NCI-H1930 (cell line): ENCODE data around the gene ASIC5.
"Not testable (repeated sequence)": the region's sequence is repeated elsewhere in the genome, so short reads cannot be mapped to it uniquely, and the experiment has no call there.

Experiments used
- DNase-seq, 2 experiments: peaks; one replicate each; lab custom pipeline; 2025; lab: John Stamatoyannopoulos, UW

Gene ASIC5

GRCh38 chr4:155800685-155801343, 65.3 kb downstream of the ASIC5 start:
- no peak for DNase-seq

GRCh38 chr4:155799794-155800123, 66.3 kb downstream of the ASIC5 start:
- no peak for DNase-seq

GRCh38 chr4:155799116-155799793, 66.8 kb downstream of the ASIC5 start:
- DNase-seq, result no peak

GRCh38 chr4:155797581-155797980, 68.5 kb downstream of the ASIC5 start:
- DNase-seq, result not testable (repeated sequence)

GRCh38 chr4:155795991-155796390, 70.1 kb downstream of the ASIC5 start:
- DNase-seq, result no peak

- DNase-seq, result no peak
Observed at GRCh38 chr4:155794589-155795236, 71.4 kb downstream of the ASIC5 start.

- DNase-seq, result no peak
Observed at GRCh38 chr4:155789982-155790381, 76.1 kb downstream of the ASIC5 start.

GRCh38 chr4:155789391-155789790, 76.7 kb downstream of the ASIC5 start:
- no peak for DNase-seq

GRCh38 chr4:155787113-155787710, 78.9 kb downstream of the ASIC5 start:
- peak; percentile 8 to 17 for DNase-seq

GRCh38 chr4:155785828-155786227, 80.2 kb downstream of the ASIC5 start:
- no peak for DNase-seq

GRCh38 chr4:155784637-155785036, 81.4 kb downstream of the ASIC5 start:
- no peak for DNase-seq

- no peak for DNase-seq
Observed at GRCh38 chr4:155781249-155781831, 84.7 kb downstream of the ASIC5 start.

- DNase-seq, result no peak
Observed at GRCh38 chr4:155780775-155781174, 85.3 kb downstream of the ASIC5 start.
